GM12874 (cell line): Measurements from ENCODE around the gene MYOF.
A peak's percentile ranks its signal among the peaks of the same experiment; 100 is the strongest.

Source experiments
- TF ChIP-seq, protein P1 (sequence below): IDR thresholded peaks from 2 replicates; pipeline ENCODE4 v1.5.1; 2011; ENCODE audit warnings: low read depth, mild to moderate bottlenecking, control low read depth, low read length, moderate library complexity; ENCODE audit not compliant: insufficient read depth

Gene MYOF

DNA sequence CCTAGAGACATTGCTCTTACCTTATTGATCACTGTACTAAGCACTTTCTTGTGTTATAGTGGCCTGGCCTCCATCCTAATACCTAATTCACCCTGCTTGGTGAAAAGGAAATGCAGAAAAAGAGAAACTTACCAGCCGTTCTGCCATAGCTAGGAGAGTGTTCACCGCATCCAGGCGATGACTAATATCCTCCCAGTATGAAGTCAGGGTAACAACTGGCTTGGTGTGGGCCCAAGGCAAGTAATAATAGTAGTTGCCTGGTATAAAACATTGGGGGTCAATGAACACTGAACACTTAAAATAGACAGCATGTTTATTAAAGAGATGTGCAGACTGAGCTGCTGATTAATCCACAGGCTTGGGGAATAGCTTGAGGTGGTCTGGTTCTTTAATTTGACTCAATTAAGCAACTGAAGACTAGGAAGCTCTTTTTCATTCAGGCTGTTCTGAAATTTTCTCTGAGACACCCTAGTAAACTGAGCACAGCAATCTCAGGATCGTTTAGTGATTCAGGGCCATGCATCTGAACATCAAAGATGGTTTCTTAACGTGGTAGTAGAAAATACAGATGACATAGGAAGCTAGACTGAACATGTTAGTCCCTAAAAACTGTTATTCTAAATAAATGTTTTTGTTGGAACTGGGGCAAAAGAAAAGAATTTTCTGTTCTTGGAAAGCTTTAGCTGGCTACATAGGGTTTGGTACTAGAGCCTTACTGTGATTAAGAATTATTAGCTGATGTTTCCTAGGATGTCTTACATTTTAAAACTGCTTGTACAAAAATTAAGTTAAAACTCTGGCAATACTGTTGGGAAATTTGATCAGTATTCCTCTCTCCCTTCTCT is 102.2 kb downstream of the MYOF start:
- TF ChIP-seq, protein P1, sequence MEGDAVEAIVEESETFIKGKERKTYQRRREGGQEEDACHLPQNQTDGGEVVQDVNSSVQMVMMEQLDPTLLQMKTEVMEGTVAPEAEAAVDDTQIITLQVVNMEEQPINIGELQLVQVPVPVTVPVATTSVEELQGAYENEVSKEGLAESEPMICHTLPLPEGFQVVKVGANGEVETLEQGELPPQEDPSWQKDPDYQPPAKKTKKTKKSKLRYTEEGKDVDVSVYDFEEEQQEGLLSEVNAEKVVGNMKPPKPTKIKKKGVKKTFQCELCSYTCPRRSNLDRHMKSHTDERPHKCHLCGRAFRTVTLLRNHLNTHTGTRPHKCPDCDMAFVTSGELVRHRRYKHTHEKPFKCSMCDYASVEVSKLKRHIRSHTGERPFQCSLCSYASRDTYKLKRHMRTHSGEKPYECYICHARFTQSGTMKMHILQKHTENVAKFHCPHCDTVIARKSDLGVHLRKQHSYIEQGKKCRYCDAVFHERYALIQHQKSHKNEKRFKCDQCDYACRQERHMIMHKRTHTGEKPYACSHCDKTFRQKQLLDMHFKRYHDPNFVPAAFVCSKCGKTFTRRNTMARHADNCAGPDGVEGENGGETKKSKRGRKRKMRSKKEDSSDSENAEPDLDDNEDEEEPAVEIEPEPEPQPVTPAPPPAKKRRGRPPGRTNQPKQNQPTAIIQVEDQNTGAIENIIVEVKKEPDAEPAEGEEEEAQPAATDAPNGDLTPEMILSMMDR = no peak

DNA sequence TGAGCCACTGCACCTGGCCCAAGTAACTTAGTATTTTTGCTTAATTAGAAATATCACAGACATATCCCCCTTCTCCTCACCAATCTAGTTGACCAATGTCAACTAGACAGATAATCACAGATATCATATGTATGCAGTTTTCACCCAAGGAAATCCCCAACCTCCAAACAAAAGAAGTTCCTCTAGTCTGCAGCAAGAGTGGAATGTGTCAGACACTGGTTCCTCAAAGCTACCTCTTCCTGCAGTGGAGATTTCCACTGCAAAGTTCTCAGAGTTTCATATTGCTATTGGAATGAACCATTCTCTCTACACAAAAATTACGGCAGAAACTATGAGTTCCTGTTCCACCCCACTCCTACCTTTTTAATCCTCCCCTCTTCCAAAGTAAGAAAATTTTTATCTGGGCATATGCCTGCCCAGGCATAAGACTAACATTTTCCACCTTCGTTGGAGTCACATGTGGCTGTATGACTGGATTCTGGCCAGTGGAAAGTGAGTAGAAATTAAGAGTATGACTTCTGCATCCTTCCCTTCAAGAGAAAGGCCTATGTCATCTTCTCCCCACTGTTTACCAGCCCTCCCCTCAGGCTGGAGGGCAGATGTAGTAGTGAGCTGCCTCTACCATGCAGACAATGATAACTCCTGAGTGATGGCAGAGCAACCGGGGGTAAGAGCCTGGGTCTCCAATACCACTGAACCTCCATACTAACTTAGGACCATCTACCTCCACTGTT is 103.0 kb downstream of the MYOF start:
- TF ChIP-seq, protein P1 = no peak

DNA sequence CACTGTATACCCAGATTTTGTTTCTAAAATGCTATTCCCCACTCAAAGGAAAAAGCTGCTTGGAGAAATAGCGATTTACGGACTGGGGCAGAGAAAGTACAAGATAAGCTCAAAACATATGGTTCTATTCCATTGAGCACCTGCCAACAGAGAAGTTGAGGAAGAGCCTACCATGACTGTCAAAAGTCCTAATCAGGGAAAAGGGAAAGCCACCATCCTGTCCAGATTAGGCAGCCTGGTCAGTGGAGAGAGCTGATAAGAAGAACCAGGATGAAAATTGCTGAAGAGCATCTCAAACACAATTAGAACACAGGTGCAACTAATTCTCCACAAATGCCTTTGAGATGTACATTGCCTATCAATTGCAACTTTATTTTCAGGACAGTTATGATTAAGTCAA is 104.1 kb downstream of the MYOF start:
- TF ChIP-seq, protein P1 = no peak

DNA sequence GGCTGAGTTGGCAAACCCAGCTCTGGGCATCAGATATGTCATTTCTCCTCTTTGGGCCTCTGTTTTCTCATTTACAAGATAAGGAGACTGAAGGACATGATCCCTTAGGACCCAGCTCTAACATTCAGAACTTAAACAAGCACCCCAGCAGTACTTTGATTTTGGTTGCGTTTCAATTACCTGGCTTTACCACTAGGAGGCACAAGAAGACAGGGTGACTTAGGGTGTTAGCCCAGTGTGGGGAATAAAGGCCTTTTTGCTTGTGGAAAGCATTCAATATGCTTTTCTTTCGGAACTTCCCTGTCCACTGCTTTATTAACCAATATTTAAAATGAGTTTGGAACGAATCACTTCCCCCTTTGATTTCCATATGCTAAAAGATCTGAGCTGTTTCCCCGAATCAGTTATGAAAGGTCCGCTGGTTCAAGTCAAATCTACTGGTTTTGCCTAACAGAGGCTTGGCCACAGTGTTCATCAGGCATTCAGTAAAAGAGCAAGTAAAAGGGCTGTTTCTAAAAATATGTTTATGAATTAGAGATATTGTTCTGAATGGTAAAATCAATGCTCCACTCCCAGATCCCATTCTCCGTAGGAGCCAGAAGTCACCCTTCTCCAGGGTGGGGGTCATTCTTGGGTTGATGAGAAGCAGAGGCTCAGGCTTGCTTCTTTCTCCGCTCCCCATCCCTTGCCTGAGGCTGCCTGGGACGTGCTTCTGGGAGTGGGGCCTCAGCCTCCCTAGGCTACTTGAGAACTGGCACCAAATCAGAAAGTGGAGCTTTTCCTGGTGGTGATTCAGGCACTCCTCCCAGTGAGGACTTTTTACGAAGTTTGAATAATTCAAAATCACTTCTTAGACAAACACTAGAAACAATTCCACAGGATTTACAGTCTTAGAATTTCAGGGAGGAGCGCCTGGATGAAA is 105.5 kb downstream of the MYOF start:
- TF ChIP-seq, protein P1 = peak; percentile 79

DNA sequence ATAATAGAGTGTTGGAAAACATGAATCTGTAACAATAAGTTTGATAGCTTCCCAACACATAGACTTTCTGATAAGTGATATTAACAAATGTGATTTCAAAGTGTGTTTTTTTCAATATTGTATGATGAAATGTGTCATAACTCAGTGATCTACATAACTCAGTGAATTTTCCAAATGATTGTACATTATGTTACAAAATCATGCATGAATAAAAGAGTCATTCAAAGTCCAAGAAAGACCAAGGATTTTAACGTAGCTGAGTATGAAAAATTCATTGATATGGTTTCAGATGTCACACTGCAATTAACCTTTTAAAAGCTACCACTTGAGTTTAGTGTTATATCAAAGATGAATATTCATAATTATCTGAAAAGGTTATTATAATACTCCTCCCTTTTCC is 111.2 kb downstream of the MYOF start:
- TF ChIP-seq, protein P1 = no peak

DNA sequence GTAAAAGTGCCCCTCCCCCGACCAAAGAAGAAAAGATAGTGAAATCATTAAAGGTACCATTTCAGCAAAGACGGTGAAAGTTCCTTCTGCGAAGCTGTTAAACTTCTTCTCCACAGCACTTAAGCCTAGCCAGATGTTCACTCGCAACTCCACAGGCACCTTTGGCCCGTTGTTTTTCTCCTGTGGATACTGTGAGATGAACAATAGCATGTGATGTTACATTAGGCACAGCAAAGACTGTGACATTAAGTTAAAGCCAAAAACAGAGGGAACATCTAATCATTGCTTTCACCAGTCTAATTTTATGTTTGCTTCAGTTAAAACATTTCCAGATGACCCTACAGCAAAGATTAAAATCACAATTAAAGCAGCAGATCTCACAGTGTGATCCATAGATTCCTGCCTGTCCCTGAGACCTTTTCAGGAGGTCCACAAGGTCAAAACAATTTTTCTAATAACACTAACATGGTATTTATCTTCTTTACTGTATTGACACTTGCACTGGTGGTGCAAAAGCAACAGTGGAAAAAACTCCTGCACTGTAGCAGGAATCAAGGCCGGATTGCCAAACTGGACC is 112.5 kb downstream of the MYOF start:
- TF ChIP-seq, protein P1 = no peak
